Brain microvascular endothelial cell (primary cell): Measurements from ENCODE around the gene GRM2.

Source experiments
- DNase-seq: peaks from one replicate; pipeline ENCODE4 v3.0.0-alpha.2; 2020
- H3K27ac ChIP-seq: fragments of 250-450 bp; sonication (Bioruptor Pico); 2 replicates; pipeline ENCODE4 v1.5.1; 2020; ENCODE audit warnings: mild to moderate bottlenecking, moderate library complexity
- H3K27me3 ChIP-seq: fragments of 250-450 bp; sonication (Bioruptor Pico); replicated peaks from 2 replicates; pipeline ENCODE4 v1.5.1; 2020; ENCODE audit warnings: mild to moderate bottlenecking
- H3K36me3 ChIP-seq: fragments of 250-450 bp; sonication (Bioruptor Pico); replicated peaks from 2 replicates; pipeline ENCODE4 v1.5.1; 2020; ENCODE audit warnings: mild to moderate bottlenecking
- H3K4me3 ChIP-seq: 2 replicates; pipeline ENCODE4 v1.5.1; 2011; ENCODE audit warnings: low read depth, mild to moderate bottlenecking, control low read depth, low read length, moderate library complexity
- in situ Hi-C: cut with HindIII; loops from 2 replicates; pipeline ENCODE4 v1.10.0; 2017; ENCODE audit warnings: low sequenced_read_pairs, low pct_ligation_motif_present
- TF ChIP-seq, protein P1 (sequence below): IDR thresholded peaks from 2 replicates; pipeline ENCODE4 v1.5.1; 2011; ENCODE audit warnings: low read depth, mild to moderate bottlenecking, moderate library complexity, low read length, control low read depth, inconsistent platforms; ENCODE audit errors: missing control alignments

Gene GRM2

GRCh38 chr3:51703761-51704510, 2.9 kb upstream of the GRM2 start:
- H3K27ac ChIP-seq: no peak overlapping the region
- H3K36me3 ChIP-seq: peaks cover 10% of the 10 kb centered on the region

GRCh38 chr3:51704511-51704950, 2.3 kb upstream of the GRM2 start:
- Histone ChIP-seq H3K4me3 (no peak overlapping the region), H3K27me3 (peaks cover 4% of the 10 kb centered on the region), H3K27ac (no peak overlapping the region), H3K36me3 (peaks cover 7% of the 10 kb centered on the region)
- TF ChIP-seq, protein P1, sequence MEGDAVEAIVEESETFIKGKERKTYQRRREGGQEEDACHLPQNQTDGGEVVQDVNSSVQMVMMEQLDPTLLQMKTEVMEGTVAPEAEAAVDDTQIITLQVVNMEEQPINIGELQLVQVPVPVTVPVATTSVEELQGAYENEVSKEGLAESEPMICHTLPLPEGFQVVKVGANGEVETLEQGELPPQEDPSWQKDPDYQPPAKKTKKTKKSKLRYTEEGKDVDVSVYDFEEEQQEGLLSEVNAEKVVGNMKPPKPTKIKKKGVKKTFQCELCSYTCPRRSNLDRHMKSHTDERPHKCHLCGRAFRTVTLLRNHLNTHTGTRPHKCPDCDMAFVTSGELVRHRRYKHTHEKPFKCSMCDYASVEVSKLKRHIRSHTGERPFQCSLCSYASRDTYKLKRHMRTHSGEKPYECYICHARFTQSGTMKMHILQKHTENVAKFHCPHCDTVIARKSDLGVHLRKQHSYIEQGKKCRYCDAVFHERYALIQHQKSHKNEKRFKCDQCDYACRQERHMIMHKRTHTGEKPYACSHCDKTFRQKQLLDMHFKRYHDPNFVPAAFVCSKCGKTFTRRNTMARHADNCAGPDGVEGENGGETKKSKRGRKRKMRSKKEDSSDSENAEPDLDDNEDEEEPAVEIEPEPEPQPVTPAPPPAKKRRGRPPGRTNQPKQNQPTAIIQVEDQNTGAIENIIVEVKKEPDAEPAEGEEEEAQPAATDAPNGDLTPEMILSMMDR: no peak
- DNase-seq: no peak
- in situ Hi-C loops: no loop called here

More at GRCh38 chr3:51703761-51704510, 2.9 kb upstream of the GRM2 start:
- no peak overlapping the region for H3K4me3 ChIP-seq
- in situ Hi-C loops: no loop called here
- DNase-seq: no peak
- peaks cover 4% of the 10 kb centered on the region for H3K27me3 ChIP-seq
- TF ChIP-seq, protein P1: no peak

GRCh38 chr3:51705276-51706020, 1.4 kb upstream of the GRM2 start:
- in situ Hi-C loops: no loop called here
- H3K36me3 ChIP-seq: no peaks in the 10 kb centered on the region
- H3K27ac ChIP-seq: no peak overlapping the region
- no peak overlapping the region for H3K4me3 ChIP-seq
- TF ChIP-seq, protein P1: no peak
- no peak for DNase-seq
- H3K27me3 ChIP-seq: peaks cover 4% of the 10 kb centered on the region

- Histone ChIP-seq H3K36me3 (no peaks in the 10 kb centered on the region), H3K27ac (no peak overlapping the region), H3K27me3 (peaks cover 4% of the 10 kb centered on the region), H3K4me3 (no peak overlapping the region)
- TF ChIP-seq, protein P1: no peak
- in situ Hi-C loops: no loop called here
- DNase-seq: no peak
Measured at GRCh38 chr3:51706021-51706485, 815 bp upstream of the GRM2 start.

GRCh38 chr3:51708216-51708845, 1.5 kb downstream of the GRM2 start:
- Histone ChIP-seq H3K36me3 (no peaks in the 10 kb centered on the region), H3K4me3 (no peak overlapping the region), H3K27me3 (peaks cover 4% of the 10 kb centered on the region), H3K27ac (no peak overlapping the region)
- TF ChIP-seq, protein P1: no peak
- in situ Hi-C loops: no loop called here
- no peak for DNase-seq
